ENCODE data around the gene SMARCA4.

The SMARCA4 gene

DNA sequence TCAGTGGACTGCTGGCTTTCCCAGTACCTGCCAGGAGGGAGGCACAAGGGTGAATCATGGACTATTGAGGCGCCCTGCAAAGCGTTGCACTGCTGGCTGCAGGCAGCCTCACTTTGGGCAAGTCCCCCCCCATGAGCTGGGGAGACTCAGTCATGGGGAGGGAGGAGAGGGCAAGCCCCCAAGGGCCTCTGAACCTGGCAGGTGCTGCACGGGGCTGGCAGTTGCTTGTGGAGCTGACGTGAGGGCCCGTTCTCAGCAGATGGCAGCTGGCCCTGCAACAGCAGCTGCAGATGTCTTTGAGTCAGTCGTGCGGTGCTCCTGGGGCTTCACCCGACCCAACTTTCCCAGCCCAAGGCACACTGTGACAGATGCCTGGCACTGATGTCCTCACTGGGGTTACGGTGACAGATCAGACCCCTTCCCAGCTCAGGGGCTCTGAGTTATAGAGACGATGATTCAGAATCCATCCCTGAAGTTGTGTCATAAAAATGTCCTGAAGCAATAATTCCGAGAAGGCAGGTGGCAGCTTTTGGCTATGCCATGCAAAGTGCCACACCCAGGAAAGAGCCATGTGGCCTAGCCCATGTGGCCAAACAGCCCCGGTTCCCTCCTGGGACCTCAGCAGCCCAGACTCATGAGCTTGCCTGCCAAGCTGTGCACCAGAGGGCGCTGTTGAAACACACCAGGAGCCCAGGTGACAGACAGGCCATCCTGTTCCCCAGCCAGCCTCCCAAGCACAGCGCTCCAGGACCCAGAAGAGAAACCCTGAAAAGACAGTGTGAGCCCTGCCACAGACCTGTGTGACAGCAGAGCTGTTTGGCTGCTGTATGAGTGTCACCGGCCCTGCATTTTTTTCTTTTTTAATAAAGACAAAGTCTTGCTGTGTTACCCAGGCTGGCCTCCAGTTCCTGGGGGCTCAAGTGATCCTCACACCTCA lies 74.9 kb downstream of the SMARCA4 start:
- Histone ChIP-seq H3K4me3 (ENCODE audit: low read depth, low read length, poor library complexity, severe bottlenecking) (no peak overlapping the region), H3K4me1 (ENCODE audit: insufficient read depth, low read length, severe bottlenecking) (peaks cover 44% of the 10 kb centered on the region), H3F3A (ENCODE audit: insufficient read depth, low read length) (peaks cover 3% of the 10 kb centered on the region; the same call in 1 of the 2 replicates), H3K27me3 (ENCODE audit: insufficient read depth, low read length) (no peaks in the 10 kb centered on the region), H3K9me2 (ENCODE audit: low read depth, low read length) (no peaks in the 10 kb centered on the region), H2AFZ (ENCODE audit: low read length) (no peak overlapping the region), H3K27ac (ENCODE audit: low read depth, low read length, poor library complexity, severe bottlenecking) (peak overlapping the region; percentile 89), H3K36me3 (ENCODE audit: insufficient read depth, low read length) (peaks cover 87% of the 10 kb centered on the region), H3K9ac (ENCODE audit: low read length) (no peak overlapping the region), H3K9me3 (ENCODE audit: low read length) (no peaks in the 10 kb centered on the region), H3K4me2 (ENCODE audit: low read length) (no peak overlapping the region), H4K20me1 (ENCODE audit: insufficient read depth, low read length) (no peaks in the 10 kb centered on the region), H3K79me2 (ENCODE audit: insufficient read depth, low read length) (peaks cover 11% of the 10 kb centered on the region; the same call in 1 of the 2 replicates)
- TF ChIP-seq EZH2 (IDR thresholded peaks at IDR 0.05; ENCODE audit: borderline replicate concordance, low read length): no peak
- TF ChIP-seq, protein P1, sequence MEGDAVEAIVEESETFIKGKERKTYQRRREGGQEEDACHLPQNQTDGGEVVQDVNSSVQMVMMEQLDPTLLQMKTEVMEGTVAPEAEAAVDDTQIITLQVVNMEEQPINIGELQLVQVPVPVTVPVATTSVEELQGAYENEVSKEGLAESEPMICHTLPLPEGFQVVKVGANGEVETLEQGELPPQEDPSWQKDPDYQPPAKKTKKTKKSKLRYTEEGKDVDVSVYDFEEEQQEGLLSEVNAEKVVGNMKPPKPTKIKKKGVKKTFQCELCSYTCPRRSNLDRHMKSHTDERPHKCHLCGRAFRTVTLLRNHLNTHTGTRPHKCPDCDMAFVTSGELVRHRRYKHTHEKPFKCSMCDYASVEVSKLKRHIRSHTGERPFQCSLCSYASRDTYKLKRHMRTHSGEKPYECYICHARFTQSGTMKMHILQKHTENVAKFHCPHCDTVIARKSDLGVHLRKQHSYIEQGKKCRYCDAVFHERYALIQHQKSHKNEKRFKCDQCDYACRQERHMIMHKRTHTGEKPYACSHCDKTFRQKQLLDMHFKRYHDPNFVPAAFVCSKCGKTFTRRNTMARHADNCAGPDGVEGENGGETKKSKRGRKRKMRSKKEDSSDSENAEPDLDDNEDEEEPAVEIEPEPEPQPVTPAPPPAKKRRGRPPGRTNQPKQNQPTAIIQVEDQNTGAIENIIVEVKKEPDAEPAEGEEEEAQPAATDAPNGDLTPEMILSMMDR (IDR thresholded peaks at IDR 0.05; ENCODE audit: low read length): peak; percentile 94

DNA sequence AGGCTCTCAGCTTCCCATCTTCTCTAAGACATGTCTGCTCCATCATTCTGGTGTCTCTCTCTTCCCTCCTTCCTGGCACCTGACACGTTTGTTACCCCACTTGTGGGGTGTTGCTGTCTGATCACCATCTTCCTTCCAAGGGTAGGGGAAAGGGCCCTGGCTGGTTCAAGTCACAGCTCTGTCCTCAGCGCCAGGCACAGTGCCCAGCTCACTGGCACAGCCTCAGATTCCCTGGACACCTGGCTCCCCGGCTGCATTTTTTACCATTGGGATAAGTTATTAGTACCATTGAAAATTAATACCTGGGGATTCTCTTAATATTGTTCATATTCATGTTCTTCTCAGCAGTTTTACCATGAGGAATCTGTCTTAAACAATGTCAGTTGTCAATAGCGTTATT lies 77.7 kb downstream of the SMARCA4 start:
- Histone ChIP-seq H3K4me2 (ENCODE audit: low read length) (no peak overlapping the region), H3K9ac (ENCODE audit: low read length) (no peak overlapping the region), H4K20me1 (ENCODE audit: insufficient read depth, low read length) (no peaks in the 10 kb centered on the region), H3F3A (ENCODE audit: insufficient read depth, low read length) (peaks cover 3% of the 10 kb centered on the region; the same call in 1 of the 2 replicates), H3K4me1 (ENCODE audit: insufficient read depth, low read length, severe bottlenecking) (peaks cover 22% of the 10 kb centered on the region), H3K4me3 (ENCODE audit: low read depth, low read length, poor library complexity, severe bottlenecking) (no peak overlapping the region), H2AFZ (ENCODE audit: low read length) (no peak overlapping the region), H3K9me2 (ENCODE audit: low read depth, low read length) (no peaks in the 10 kb centered on the region), H3K36me3 (ENCODE audit: insufficient read depth, low read length) (peaks cover 89% of the 10 kb centered on the region), H3K27me3 (ENCODE audit: insufficient read depth, low read length) (no peaks in the 10 kb centered on the region), H3K79me2 (ENCODE audit: insufficient read depth, low read length) (peaks cover 11% of the 10 kb centered on the region; the same call in 1 of the 2 replicates), H3K27ac (ENCODE audit: low read depth, low read length, poor library complexity, severe bottlenecking) (no peak overlapping the region), H3K9me3 (ENCODE audit: low read length) (no peaks in the 10 kb centered on the region)
- TF ChIP-seq, protein P1 (IDR thresholded peaks at IDR 0.05; ENCODE audit: low read length): no peak
- no peak for TF ChIP-seq EZH2 (IDR thresholded peaks at IDR 0.05; ENCODE audit: borderline replicate concordance, low read length)

DNA sequence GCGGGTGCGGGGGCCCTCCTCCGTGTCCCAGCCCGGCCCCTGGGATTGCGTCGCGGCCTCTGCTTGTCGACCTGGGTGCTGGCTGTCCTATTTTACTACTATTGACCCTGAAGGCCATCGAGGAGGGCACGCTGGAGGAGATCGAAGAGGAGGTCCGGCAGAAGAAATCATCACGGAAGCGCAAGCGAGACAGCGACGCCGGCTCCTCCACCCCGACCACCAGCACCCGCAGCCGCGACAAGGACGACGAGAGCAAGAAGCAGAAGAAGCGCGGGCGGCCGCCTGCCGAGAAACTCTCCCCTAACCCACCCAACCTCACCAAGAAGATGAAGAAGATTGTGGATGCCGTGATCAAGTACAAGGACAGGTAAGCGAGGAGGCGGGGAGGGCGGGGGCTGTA lies 80.4 kb downstream of the SMARCA4 start:
- no peaks in the 10 kb centered on the region for H3K9me2 ChIP-seq (ENCODE audit: low read depth, low read length)
- H3K4me3 ChIP-seq (ENCODE audit: low read depth, low read length, poor library complexity, severe bottlenecking): no peak overlapping the region
- TF ChIP-seq, protein P1 (IDR thresholded peaks at IDR 0.05; ENCODE audit: low read length): no peak
- TF ChIP-seq EZH2 (IDR thresholded peaks at IDR 0.05; ENCODE audit: borderline replicate concordance, low read length): no peak
- no peak overlapping the region for H3K9ac ChIP-seq (ENCODE audit: low read length)
- no peak overlapping the region for H3K27ac ChIP-seq (ENCODE audit: low read depth, low read length, poor library complexity, severe bottlenecking)
- H3K4me2 ChIP-seq (ENCODE audit: low read length): no peak overlapping the region
- H2AFZ ChIP-seq (ENCODE audit: low read length): no peak overlapping the region
- H3K27me3 ChIP-seq (ENCODE audit: insufficient read depth, low read length): no peaks in the 10 kb centered on the region
- no peaks in the 10 kb centered on the region for H4K20me1 ChIP-seq (ENCODE audit: insufficient read depth, low read length)
- peaks cover 13% of the 10 kb centered on the region for H3K4me1 ChIP-seq (ENCODE audit: insufficient read depth, low read length, severe bottlenecking)
- H3K36me3 ChIP-seq (ENCODE audit: insufficient read depth, low read length): peaks cover 90% of the 10 kb centered on the region
- no peaks in the 10 kb centered on the region for H3K9me3 ChIP-seq (ENCODE audit: low read length)
- peaks cover 11% of the 10 kb centered on the region; the same call in 1 of the 2 replicates for H3K79me2 ChIP-seq (ENCODE audit: insufficient read depth, low read length)
- no peaks in the 10 kb centered on the region for H3F3A ChIP-seq (ENCODE audit: insufficient read depth, low read length)

All from OCI-LY1 (cell line).